ENCODE measurements around the gene GNAI3. TPM values are rescaled to one million over a fixed set of nuclear protein-coding genes. Genes with fewer than 3 reads are reported as not detected.

The GNAI3 gene
- polyA plus RNA-seq, 4 donors = 12.2 to 14.2 (median 13.7) TPM

GRCh38 chr1:109523706-109524105, 24.7 kb upstream of the GNAI3 start:
- no peak for DNase-seq (ENCODE audit: low read depth in 4 of 4, low spot score in 3 of 4)

- DNase-seq (ENCODE audit: low read depth in 4 of 4, low spot score in 3 of 4) = no peak
Measured at GRCh38 chr1:109527098-109527811, 21.2 kb upstream of the GNAI3 start.

- no peak for DNase-seq (ENCODE audit: low read depth in 4 of 4, low spot score in 3 of 4)
Measured at GRCh38 chr1:109527846-109528695, 20.3 kb upstream of the GNAI3 start.

GRCh38 chr1:109528712-109529111, 19.7 kb upstream of the GNAI3 start:
- DNase-seq (ENCODE audit: low read depth in 4 of 4, low spot score in 3 of 4) = no peak

- DNase-seq (ENCODE audit: low read depth in 4 of 4, low spot score in 3 of 4) = no peak
Measured at GRCh38 chr1:109529881-109530456, 18.4 kb upstream of the GNAI3 start.

- no peak for DNase-seq (ENCODE audit: low read depth in 4 of 4, low spot score in 3 of 4)
Measured at GRCh38 chr1:109530457-109531087, 17.8 kb upstream of the GNAI3 start.

GRCh38 chr1:109531380-109531779, 17.0 kb upstream of the GNAI3 start:
- DNase-seq (ENCODE audit: low read depth in 4 of 4, low spot score in 3 of 4) = no peak

- DNase-seq (ENCODE audit: low read depth in 4 of 4, low spot score in 3 of 4) = no peak
Measured at GRCh38 chr1:109531826-109532364, 16.5 kb upstream of the GNAI3 start.

- DNase-seq (ENCODE audit: low read depth in 4 of 4, low spot score in 3 of 4) = peak in 2 of 4 donors; percentile 67 to 77
Measured at GRCh38 chr1:109532365-109533136, 15.9 kb upstream of the GNAI3 start.

- no peak for DNase-seq (ENCODE audit: low read depth in 4 of 4, low spot score in 3 of 4)
Measured at GRCh38 chr1:109534307-109534858, 14.0 kb upstream of the GNAI3 start.

- no peak for DNase-seq (ENCODE audit: low read depth in 4 of 4, low spot score in 3 of 4)
Measured at GRCh38 chr1:109535481-109535880, 12.9 kb upstream of the GNAI3 start.

GRCh38 chr1:109535971-109536491, 12.4 kb upstream of the GNAI3 start:
- no peak for DNase-seq (ENCODE audit: low read depth in 4 of 4, low spot score in 3 of 4)

GRCh38 chr1:109537450-109538178, 10.8 kb upstream of the GNAI3 start:
- DNase-seq (ENCODE audit: low read depth in 4 of 4, low spot score in 3 of 4) = no peak

- DNase-seq (ENCODE audit: low read depth in 4 of 4, low spot score in 3 of 4) = no peak
Measured at GRCh38 chr1:109538827-109539555, 9.4 kb upstream of the GNAI3 start.

GRCh38 chr1:109539676-109540075, 8.7 kb upstream of the GNAI3 start, which contains the start of gene GPR61:
GPR61 (plus strand) TSS chr1:109539872; CDS start chr1:109543023, 3,151 bp downstream.
- no peak for DNase-seq (ENCODE audit: low read depth in 4 of 4, low spot score in 3 of 4)

GRCh38 chr1:109541102-109541501, 7.3 kb upstream of the GNAI3 start:
- no peak for DNase-seq (ENCODE audit: low read depth in 4 of 4, low spot score in 3 of 4)

GRCh38 chr1:109542657-109543056, 5.8 kb upstream of the GNAI3 start:
- DNase-seq (ENCODE audit: low read depth in 4 of 4, low spot score in 3 of 4) = no peak

Measured in right renal pelvis (tissue), 4 donors.